DOHH2 (cell line): ENCODE results near the gene CNR1.

ENCODE experiments used
- CTCF ChIP-seq: fragments of 200-600 bp; sonication (generic); IDR thresholded peaks from one replicate; pipeline ENCODE4 v1.5.1; 2014; ENCODE audit warnings: antibody characterized with exemption, mild to moderate bottlenecking, low read depth, low read length; ENCODE audit not compliant: poor library complexity, severe bottlenecking
- EZH2phosphoT487 ChIP-seq: fragments of 200-600 bp; sonication (generic); IDR thresholded peaks from 2 replicates; pipeline ENCODE4 v1.6.1; 2017; ENCODE audit warnings: borderline replicate concordance, mild to moderate bottlenecking, antibody characterized with exemption, low read length, moderate library complexity, mixed read lengths

DNA sequence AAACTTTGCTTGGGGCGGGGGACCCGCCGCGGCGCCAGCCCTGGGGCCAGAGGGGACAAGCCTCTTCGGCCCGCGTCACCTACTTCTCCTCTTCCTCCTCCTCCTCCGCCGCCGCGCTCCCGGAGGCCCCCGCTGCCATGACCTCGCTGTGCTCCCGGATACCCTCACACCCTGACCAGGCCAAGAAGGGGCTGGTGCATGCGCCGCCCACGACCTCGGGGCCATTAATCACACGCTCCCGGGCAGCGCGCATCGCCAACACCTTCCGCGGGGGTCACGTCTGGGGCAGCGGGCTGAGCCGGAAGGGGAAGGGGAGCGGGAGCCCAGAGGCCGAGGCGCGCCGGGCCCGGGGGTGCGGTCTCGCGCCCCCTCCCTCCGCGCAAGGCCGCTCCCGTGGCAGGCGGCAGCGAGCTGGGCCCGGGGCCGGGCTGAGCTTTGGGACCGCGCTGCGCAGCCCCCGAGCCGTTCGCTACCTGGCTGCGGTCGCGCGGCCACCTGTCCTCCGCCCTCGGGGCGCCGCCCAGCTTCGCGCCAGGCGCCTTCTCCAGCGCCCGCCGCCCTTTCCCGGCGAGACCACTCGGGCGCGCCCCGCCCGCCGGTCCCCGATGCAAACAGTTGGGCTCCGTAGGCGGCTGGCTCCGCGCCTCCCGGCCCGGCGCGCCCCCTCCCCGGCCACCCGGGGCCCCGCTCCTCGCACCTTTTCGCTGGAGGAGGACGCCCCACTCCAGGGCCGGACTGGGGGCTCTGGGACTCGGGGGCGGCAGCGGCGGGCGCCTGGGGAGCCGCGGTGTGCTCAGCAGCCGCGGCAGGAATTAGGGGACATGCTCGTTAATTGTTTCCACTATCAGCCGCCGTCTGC, 575 bp upstream of the CNR1 start:
- no peak for TF ChIP-seq CTCF
- no peak for TF ChIP-seq EZH2phosphoT487
